HepG2 (cell line): ENCODE measurements around the gene PRR14. TPM values are rescaled to one million over a fixed set of nuclear protein-coding genes. Genes with fewer than 3 reads are reported as not detected.

ENCODE experiments used
- ADNP ChIP-seq: sonication (generic); formaldehyde crosslinking; IDR thresholded peaks from 2 replicates; pipeline ENCODE4 v1.4.0; 2020; ENCODE audit warnings: missing genetic modification reagents
- DMAP1 ChIP-seq: IDR thresholded peaks from 2 replicates; pipeline ENCODE4 v1.6.1; 2016
- FIP1L1 ChIP-seq: fragments of 200-400 bp; formaldehyde crosslinking; IDR thresholded peaks from 2 replicates; pipeline ENCODE4 v1.6.1; 2018; ENCODE audit warnings: low read depth, mild to moderate bottlenecking, low read length, moderate library complexity, borderline replicate concordance; ENCODE audit not compliant: insufficient read depth
- MED8 ChIP-seq: sonication (generic); formaldehyde crosslinking; IDR thresholded peaks from 2 replicates; pipeline ENCODE4 v1.8.1; 2023; ENCODE audit warnings: mild to moderate bottlenecking, missing genetic modification reagents; ENCODE audit not compliant: insufficient replicate concordance
- NFIB ChIP-seq: sonication (generic); formaldehyde crosslinking; IDR thresholded peaks from 2 replicates; pipeline ENCODE4 v1.9.0; 2021; ENCODE audit warnings: missing genetic modification reagents, mild to moderate bottlenecking, borderline replicate concordance
- NKX3-1 ChIP-seq: sonication (generic); formaldehyde crosslinking; IDR thresholded peaks from 2 replicates; pipeline ENCODE4 v1.5.0; 2020; ENCODE audit warnings: missing genetic modification reagents
- NRL ChIP-seq: sonication (generic); formaldehyde crosslinking; IDR thresholded peaks from 2 replicates; pipeline ENCODE4 v1.5.0; 2020; ENCODE audit warnings: missing genetic modification reagents, mild to moderate bottlenecking, moderate library complexity, borderline replicate concordance
- RBM39 ChIP-seq: fragments of 200-400 bp; formaldehyde crosslinking; IDR thresholded peaks from one replicate; pipeline ENCODE4 v1.6.1; 2018; ENCODE audit warnings: antibody characterized with exemption, mild to moderate bottlenecking, low read depth, low read length; ENCODE audit not compliant: poor library complexity, severe bottlenecking
- RFXANK ChIP-seq: IDR thresholded peaks from 2 replicates; pipeline ENCODE4 v1.6.1; 2016
- RXRB ChIP-seq: IDR thresholded peaks from 2 replicates; pipeline ENCODE4 v1.6.1; 2016; ENCODE audit warnings: borderline replicate concordance, missing genetic modification reagents, missing compliant biosample characterization
- SMAD1 ChIP-seq: sonication (generic); formaldehyde crosslinking; IDR thresholded peaks from 2 replicates; pipeline ENCODE4 v1.4.0; 2020; ENCODE audit warnings: missing genetic modification reagents, low read depth, mild to moderate bottlenecking, borderline replicate concordance
- ZBTB21 ChIP-seq: sonication (generic); formaldehyde crosslinking; IDR thresholded peaks from 2 replicates; pipeline ENCODE4 v1.4.0; 2020; ENCODE audit warnings: missing genetic modification reagents
- ZNF460 ChIP-seq: sonication (generic); formaldehyde crosslinking; IDR thresholded peaks from 2 replicates; pipeline ENCODE4 v1.5.1; 2020; ENCODE audit warnings: missing genetic modification reagents, mild to moderate bottlenecking, borderline replicate concordance
- ZNF720 ChIP-seq: sonication (generic); formaldehyde crosslinking; IDR thresholded peaks from 2 replicates; pipeline ENCODE4 v1.4.0; 2020; ENCODE audit warnings: missing genetic modification reagents
- ZNF749 ChIP-seq: sonication (generic); formaldehyde crosslinking; IDR thresholded peaks from 2 replicates; pipeline ENCODE4 v1.8.0; 2022; ENCODE audit warnings: mild to moderate bottlenecking, missing genetic modification reagents, moderate library complexity, borderline replicate concordance
- ZNF83 ChIP-seq: sonication (generic); formaldehyde crosslinking; IDR thresholded peaks from 2 replicates; pipeline ENCODE4 v1.4.0; 2020; ENCODE audit warnings: missing genetic modification reagents, mild to moderate bottlenecking, borderline replicate concordance
- ZNF883 ChIP-seq: sonication (generic); formaldehyde crosslinking; IDR thresholded peaks from 2 replicates; pipeline ENCODE4 v1.5.1; 2020; ENCODE audit warnings: mild to moderate bottlenecking, missing genetic modification reagents; ENCODE audit errors: not compliant biosample characterization
- polyA plus RNA-seq, 8 experiments: library from polyadenylated mRNA; depleted of rRNA in 3 of 8; stranded (reverse) in 7 of 8; unstranded in 1 of 8; fragments of >200 nt; fragmentation: Illumina TruSeq in 4 of 8; extraction: Trizol in 4 of 8; gene quantifications; 2 replicates each; pipeline versions ENCODE4 v1.2.1 to v1.2.3, GENCODE V29; 2011 to 2016; ENCODE audit warnings: low read depth in 4 of 8, missing spikeins in 1 of 8, mixed read lengths in 1 of 8; ENCODE audit not compliant: insufficient read depth in 1 of 8
- total RNA-seq, 5 experiments: library from RNA; depleted of rRNA; stranded (reverse); fragments of >200 nt; fragmentation: Illumina TruSeq; extraction: Trizol; gene quantifications; 2 replicates each; pipeline ENCODE4 v1.2.3, GENCODE V29; 2016; ENCODE audit warnings: low read depth in 1 of 5
- TF ChIP-seq, protein P1 (sequence below): sonication (generic); formaldehyde crosslinking; IDR thresholded peaks from 2 replicates; pipeline ENCODE4 v1.4.0; 2020; ENCODE audit warnings: mild to moderate bottlenecking, missing genetic modification reagents
- TF ChIP-seq, protein P2 (sequence below): sonication (generic); formaldehyde crosslinking; IDR thresholded peaks from 2 replicates; pipeline ENCODE4 v1.4.0; 2020; ENCODE audit warnings: missing genetic modification reagents
- TF ChIP-seq, protein P3 (sequence below): sonication (generic); formaldehyde crosslinking; IDR thresholded peaks from 2 replicates; pipeline ENCODE4 v1.5.1; 2020; ENCODE audit warnings: missing genetic modification reagents, mild to moderate bottlenecking, borderline replicate concordance
- TF ChIP-seq, protein P4 (sequence below): sonication (generic); formaldehyde crosslinking; IDR thresholded peaks from 2 replicates; pipeline ENCODE4 v1.4.0; 2020; ENCODE audit warnings: low read depth, mild to moderate bottlenecking, missing genetic modification reagents

Gene PRR14
- total and polyA plus RNA-seq, 2 of the 13 experiments (the other 11 are each of a cell fraction or from before 2014, with no cell fraction given) = 8.4 to 11.0 TPM

DNA sequence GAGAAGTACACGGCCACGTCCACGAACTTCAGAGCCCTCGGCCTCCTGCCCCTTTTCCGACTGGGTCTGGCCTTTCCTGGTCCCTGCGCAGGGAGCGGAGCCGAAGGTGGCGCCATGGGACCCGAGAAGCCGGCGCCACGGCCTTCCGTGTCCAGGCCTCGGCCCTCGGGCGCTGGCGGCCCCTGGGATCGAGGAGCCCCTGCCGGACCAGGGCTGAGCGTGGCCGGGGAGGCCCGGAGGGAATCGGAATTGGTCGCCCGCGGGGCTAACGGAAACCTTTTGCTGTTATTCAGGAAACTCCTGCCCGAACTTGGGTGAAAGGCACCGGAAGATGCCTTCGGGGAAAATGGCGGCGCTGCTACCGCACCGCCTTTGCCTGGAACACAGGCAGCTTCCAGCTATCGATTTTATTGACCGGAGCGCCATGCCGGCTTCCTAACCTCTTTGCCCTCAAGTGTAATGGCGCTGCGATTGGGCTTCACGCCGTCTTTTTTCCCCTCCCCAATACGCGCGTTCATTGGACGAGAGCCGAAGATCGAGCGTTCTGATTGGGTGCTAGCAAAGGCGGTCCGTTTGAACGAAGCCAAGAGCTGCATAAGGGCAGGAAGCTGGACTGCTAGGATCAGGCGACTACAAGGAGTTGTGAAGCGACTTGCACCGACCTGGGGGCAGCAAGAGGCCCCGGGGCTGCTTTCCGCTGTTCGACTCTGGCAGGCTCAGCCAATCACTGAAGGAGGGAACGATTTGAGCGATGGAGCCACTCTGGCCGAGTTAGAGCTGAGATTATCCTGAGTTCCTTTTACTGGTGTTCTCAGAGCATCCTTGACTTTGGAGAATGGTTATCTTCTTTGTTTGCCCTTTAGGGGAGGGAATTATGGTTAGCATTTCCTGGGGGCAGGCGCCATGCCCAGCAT, 40.6 kb upstream of the PRR14 start, which contains the start of gene ZNF689 (continued):
- TF ChIP-seq, protein P1, sequence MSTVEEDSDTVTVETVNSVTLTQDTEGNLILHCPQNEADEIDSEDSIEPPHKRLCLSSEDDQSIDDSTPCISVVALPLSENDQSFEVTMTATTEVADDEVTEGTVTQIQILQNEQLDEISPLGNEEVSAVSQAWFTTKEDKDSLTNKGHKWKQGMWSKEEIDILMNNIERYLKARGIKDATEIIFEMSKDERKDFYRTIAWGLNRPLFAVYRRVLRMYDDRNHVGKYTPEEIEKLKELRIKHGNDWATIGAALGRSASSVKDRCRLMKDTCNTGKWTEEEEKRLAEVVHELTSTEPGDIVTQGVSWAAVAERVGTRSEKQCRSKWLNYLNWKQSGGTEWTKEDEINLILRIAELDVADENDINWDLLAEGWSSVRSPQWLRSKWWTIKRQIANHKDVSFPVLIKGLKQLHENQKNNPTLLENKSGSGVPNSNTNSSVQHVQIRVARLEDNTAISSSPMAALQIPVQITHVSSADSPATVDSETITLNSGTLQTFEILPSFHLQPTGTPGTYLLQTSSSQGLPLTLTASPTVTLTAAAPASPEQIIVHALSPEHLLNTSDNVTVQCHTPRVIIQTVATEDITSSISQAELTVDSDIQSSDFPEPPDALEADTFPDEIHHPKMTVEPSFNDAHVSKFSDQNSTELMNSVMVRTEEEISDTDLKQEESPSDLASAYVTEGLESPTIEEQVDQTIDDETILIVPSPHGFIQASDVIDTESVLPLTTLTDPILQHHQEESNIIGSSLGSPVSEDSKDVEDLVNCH = 0 out of 2 replicates have a peak, but pooled peaks have one; percentile 32
- TF ChIP-seq DMAP1 (CRISPR knock-in tag) = peak; percentile 95
- TF ChIP-seq, protein P2, sequence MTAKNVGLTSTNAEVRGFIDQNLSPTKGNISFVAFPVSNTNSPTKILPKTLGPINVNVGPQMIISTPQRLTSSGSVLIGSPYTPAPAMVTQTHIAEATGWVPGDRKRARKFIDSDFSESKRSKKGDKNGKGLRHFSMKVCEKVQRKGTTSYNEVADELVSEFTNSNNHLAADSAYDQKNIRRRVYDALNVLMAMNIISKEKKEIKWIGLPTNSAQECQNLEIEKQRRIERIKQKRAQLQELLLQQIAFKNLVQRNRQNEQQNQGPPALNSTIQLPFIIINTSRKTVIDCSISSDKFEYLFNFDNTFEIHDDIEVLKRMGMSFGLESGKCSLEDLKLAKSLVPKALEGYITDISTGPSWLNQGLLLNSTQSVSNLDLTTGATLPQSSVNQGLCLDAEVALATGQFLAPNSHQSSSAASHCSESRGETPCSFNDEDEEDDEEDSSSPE (CRISPR knock-in tag) = peak; percentile 99
- peak; percentile 57; the same call in 1 of the 2 replicates for TF ChIP-seq ZNF83 (CRISPR knock-in tag)
- no peak for TF ChIP-seq NFIB (CRISPR knock-in tag)
- TF ChIP-seq MED8 (CRISPR knock-in tag) = peak; percentile 74
- TF ChIP-seq SMAD1 (CRISPR knock-in tag) = no peak
- TF ChIP-seq ZNF460 (CRISPR knock-in tag) = no peak; the same call in 1 of the 2 replicates
- 0 out of 2 replicates have a peak, but pooled peaks have one; percentile 31 for TF ChIP-seq RFXANK
- peak; percentile 99 for TF ChIP-seq NRL (CRISPR knock-in tag)
- peak; percentile 81 for TF ChIP-seq RXRB (CRISPR knock-in tag)
- TF ChIP-seq, protein P3, sequence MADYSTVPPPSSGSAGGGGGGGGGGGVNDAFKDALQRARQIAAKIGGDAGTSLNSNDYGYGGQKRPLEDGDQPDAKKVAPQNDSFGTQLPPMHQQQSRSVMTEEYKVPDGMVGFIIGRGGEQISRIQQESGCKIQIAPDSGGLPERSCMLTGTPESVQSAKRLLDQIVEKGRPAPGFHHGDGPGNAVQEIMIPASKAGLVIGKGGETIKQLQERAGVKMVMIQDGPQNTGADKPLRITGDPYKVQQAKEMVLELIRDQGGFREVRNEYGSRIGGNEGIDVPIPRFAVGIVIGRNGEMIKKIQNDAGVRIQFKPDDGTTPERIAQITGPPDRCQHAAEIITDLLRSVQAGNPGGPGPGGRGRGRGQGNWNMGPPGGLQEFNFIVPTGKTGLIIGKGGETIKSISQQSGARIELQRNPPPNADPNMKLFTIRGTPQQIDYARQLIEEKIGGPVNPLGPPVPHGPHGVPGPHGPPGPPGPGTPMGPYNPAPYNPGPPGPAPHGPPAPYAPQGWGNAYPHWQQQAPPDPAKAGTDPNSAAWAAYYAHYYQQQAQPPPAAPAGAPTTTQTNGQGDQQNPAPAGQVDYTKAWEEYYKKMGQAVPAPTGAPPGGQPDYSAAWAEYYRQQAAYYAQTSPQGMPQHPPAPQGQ (CRISPR knock-in tag) = no peak; the same call in 1 of the 2 replicates
- peak; percentile 45 for TF ChIP-seq ZBTB21 (CRISPR knock-in tag)
- no peak for TF ChIP-seq RBM39
- TF ChIP-seq ZNF883 (CRISPR knock-in tag) = peak; percentile 94
- peak; percentile 24; the same call in 1 of the 2 replicates for TF ChIP-seq ZNF749 (CRISPR knock-in tag)
- no peak for TF ChIP-seq FIP1L1
- peak; percentile 89; the same call in 1 of the 2 replicates for TF ChIP-seq NKX3-1 (CRISPR knock-in tag)
- TF ChIP-seq, protein P4, sequence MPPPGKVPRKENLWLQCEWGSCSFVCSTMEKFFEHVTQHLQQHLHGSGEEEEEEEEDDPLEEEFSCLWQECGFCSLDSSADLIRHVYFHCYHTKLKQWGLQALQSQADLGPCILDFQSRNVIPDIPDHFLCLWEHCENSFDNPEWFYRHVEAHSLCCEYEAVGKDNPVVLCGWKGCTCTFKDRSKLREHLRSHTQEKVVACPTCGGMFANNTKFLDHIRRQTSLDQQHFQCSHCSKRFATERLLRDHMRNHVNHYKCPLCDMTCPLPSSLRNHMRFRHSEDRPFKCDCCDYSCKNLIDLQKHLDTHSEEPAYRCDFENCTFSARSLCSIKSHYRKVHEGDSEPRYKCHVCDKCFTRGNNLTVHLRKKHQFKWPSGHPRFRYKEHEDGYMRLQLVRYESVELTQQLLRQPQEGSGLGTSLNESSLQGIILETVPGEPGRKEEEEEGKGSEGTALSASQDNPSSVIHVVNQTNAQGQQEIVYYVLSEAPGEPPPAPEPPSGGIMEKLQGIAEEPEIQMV (CRISPR knock-in tag) = no peak; the same call in 1 of the 2 replicates
- TF ChIP-seq ADNP (CRISPR knock-in tag) = no peak
- TF ChIP-seq ZNF720 (CRISPR knock-in tag) = no peak; the same call in 1 of the 2 replicates
